Uterus (tissue), 4 donors: ENCODE data around the gene NELL1. TPM values are rescaled to one million over a fixed set of nuclear protein-coding genes. Genes with fewer than 3 reads are reported as not detected.
"Not testable (repeated sequence)": the region's sequence is repeated elsewhere in the genome, so short reads cannot be mapped to it uniquely, and the experiment has no call there.

ENCODE experiments used
- DNase-seq, 2 donors: peaks; one replicate each; pipeline ENCODE4 v3.0.0-alpha.2; 2019 to 2020
- H3K27ac ChIP-seq, 2 donors: fragments of 200-600 bp; sonication (generic); 1 replicate in 1 of 2; 2 replicates in 1 of 2; pipeline ENCODE4 v1.5.1; 2016 to 2018
- H3K27me3 ChIP-seq, 2 donors: fragments of 200-600 bp; sonication (generic); one replicate each; pipeline ENCODE4 v1.5.1; 2018 to 2019; ENCODE audit warnings: control low read depth in 1 of 2
- H3K36me3 ChIP-seq, 2 donors: fragments of 200-600 bp; sonication (generic); one replicate each; pipeline ENCODE4 v1.5.1; 2019; ENCODE audit warnings: control low read depth in 1 of 2
- H3K4me1 ChIP-seq, 2 donors: fragments of 200-600 bp; sonication (generic); one replicate each; pipeline ENCODE4 v1.5.1; 2018 to 2019; ENCODE audit warnings: control low read depth in 1 of 2
- H3K4me3 ChIP-seq, 2 donors: fragments of 200-600 bp; sonication (generic); 1 replicate in 1 of 2; 2 replicates in 1 of 2; pipeline ENCODE4 v1.5.1; 2018 to 2019; ENCODE audit warnings: mild to moderate bottlenecking in 1 of 2
- H3K9me3 ChIP-seq, 2 donors: fragments of 200-600 bp; sonication (generic); one replicate each; pipeline ENCODE4 v1.5.1; 2019; ENCODE audit warnings: control low read depth in 1 of 2
- CTCF ChIP-seq, 4 experiments: fragments of 200-600 bp in 2 of 4; fragments of 450-650 bp in 2 of 4; sonication (generic) in 2 of 4; IDR thresholded peaks; one replicate each; pipeline ENCODE4 v1.5.1; 2016 to 2019; ENCODE audit warnings: antibody characterized with exemption in 4 of 4, mild to moderate bottlenecking in 2 of 4, moderate library complexity in 1 of 4
- POLR2A ChIP-seq, 2 donors: fragments of 450-650 bp; IDR thresholded peaks; one replicate each; pipeline ENCODE4 v1.6.1; 2016; ENCODE audit warnings: antibody characterized with exemption in 2 of 2, mild to moderate bottlenecking in 1 of 2, moderate library complexity in 1 of 2
- intact Hi-C: fragments of 100-400 bp; cut with DNase I; formaldehyde crosslinking; loops from one replicate; pipeline ENCODE4 v1.15.1; 2023; ENCODE audit warnings: low total_unique reads
- total RNA-seq, 4 donors: library from RNA; depleted of rRNA in 3 of 4; stranded (reverse); fragments of >200 nt in 3 of 4; gene quantifications; one replicate each; pipeline versions ENCODE4 v1.1.0 to v1.2.4, GENCODE V29; 2014 to 2023
- donor health status: DM: yes; HTN: yes; CAD: no.

Gene NELL1
- total RNA-seq, 4 donors from 2014 or later, result 0.34 to 25.1 TPM; not detected in 2

- intact Hi-C loops, result no loop called here
- DNase-seq, result no peak
- no peak for TF ChIP-seq POLR2A (IDR thresholded peaks at IDR 0.05)
- TF ChIP-seq CTCF (IDR thresholded peaks at IDR 0.05), result no peak
- H3K4me1 ChIP-seq, result no peaks in the 10 kb centered on the region
- H3K36me3 ChIP-seq, result no peaks in the 10 kb centered on the region
- H3K27ac ChIP-seq, result no peak overlapping the region
- no peak overlapping the region for H3K4me3 ChIP-seq
- no peaks in the 10 kb centered on the region for H3K27me3 ChIP-seq
- no peaks in the 10 kb centered on the region for H3K9me3 ChIP-seq
Observed at GRCh38 chr11:20844630-20845029, 175.2 kb downstream of the NELL1 start.

- Histone ChIP-seq H3K27me3 (no peaks in the 10 kb centered on the region), H3K27ac (no peak overlapping the region), H3K36me3 (no peaks in the 10 kb centered on the region), H3K4me3 (no peak overlapping the region), H3K9me3 (no peaks in the 10 kb centered on the region), H3K4me1 (no peaks in the 10 kb centered on the region)
- no peak for DNase-seq
- intact Hi-C loops, result no loop called here
- TF ChIP-seq CTCF (IDR thresholded peaks at IDR 0.05) (no peak), POLR2A (IDR thresholded peaks at IDR 0.05) (no peak)
Observed at GRCh38 chr11:20854215-20854955, 185.0 kb downstream of the NELL1 start.

GRCh38 chr11:20861322-20861721 is 191.9 kb downstream of the NELL1 start:
- Histone ChIP-seq H3K36me3 (no peaks in the 10 kb centered on the region), H3K9me3 (no peaks in the 10 kb centered on the region), H3K27me3 (no peaks in the 10 kb centered on the region), H3K4me1 (no peaks in the 10 kb centered on the region), H3K27ac (no peak overlapping the region), H3K4me3 (no peak overlapping the region)
- no peak for DNase-seq
- intact Hi-C loops, result no loop called here
- TF ChIP-seq CTCF (IDR thresholded peaks at IDR 0.05) (no peak), POLR2A (IDR thresholded peaks at IDR 0.05) (no peak)

- DNase-seq, intact Hi-C loops: not testable (repeated sequence)
Observed at GRCh38 chr11:20862263-20862662, 192.9 kb downstream of the NELL1 start.

GRCh38 chr11:20864628-20865027 is 195.2 kb downstream of the NELL1 start:
- no peak overlapping the region for H3K4me3 ChIP-seq
- no peaks in the 10 kb centered on the region for H3K9me3 ChIP-seq
- H3K4me1 ChIP-seq, result no peaks in the 10 kb centered on the region
- H3K36me3 ChIP-seq, result no peaks in the 10 kb centered on the region
- DNase-seq, result no peak
- no peaks in the 10 kb centered on the region for H3K27me3 ChIP-seq
- no peak overlapping the region for H3K27ac ChIP-seq
- intact Hi-C loops, result no loop called here
- TF ChIP-seq POLR2A (IDR thresholded peaks at IDR 0.05) (no peak), CTCF (IDR thresholded peaks at IDR 0.05) (no peak)

More at GRCh38 chr11:20862263-20862662, 192.9 kb downstream of the NELL1 start:
- not testable (repeated sequence) for H3K27ac ChIP-seq, H3K4me1 ChIP-seq, H3K9me3 ChIP-seq, H3K4me3 ChIP-seq, H3K27me3 ChIP-seq, H3K36me3 ChIP-seq
